Measurements from ENCODE around the gene FCRLB.

DNA sequence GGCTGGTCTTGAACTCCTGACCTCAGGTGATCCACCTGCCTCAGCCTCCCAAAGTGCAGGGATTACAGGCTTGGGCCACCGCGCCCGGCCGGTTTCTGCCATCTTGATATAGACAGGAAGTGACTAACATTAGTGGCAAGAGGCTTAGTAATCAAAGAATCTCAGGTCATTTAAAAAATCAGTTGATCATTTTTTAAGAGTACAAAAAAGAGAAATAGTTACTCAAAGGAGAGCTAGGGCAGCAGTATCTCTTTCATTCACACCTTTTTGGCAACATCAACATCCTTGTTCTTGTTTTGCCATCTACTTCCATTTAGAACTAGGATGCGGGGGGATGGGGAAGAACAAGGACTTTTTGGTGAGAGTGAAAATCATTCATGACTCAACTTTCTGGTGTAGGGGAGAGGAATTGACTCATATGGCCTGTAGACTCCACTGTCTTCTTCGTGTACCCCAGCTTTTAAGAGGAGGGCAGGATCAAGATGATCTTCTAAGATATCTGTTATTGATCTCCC is 8.8 kb downstream of the FCRLB start:
- TF ChIP-seq, protein P1, sequence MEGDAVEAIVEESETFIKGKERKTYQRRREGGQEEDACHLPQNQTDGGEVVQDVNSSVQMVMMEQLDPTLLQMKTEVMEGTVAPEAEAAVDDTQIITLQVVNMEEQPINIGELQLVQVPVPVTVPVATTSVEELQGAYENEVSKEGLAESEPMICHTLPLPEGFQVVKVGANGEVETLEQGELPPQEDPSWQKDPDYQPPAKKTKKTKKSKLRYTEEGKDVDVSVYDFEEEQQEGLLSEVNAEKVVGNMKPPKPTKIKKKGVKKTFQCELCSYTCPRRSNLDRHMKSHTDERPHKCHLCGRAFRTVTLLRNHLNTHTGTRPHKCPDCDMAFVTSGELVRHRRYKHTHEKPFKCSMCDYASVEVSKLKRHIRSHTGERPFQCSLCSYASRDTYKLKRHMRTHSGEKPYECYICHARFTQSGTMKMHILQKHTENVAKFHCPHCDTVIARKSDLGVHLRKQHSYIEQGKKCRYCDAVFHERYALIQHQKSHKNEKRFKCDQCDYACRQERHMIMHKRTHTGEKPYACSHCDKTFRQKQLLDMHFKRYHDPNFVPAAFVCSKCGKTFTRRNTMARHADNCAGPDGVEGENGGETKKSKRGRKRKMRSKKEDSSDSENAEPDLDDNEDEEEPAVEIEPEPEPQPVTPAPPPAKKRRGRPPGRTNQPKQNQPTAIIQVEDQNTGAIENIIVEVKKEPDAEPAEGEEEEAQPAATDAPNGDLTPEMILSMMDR (IDR thresholded peaks at IDR 0.05) = no peak
- TF ChIP-seq POLR2AphosphoS5 (IDR thresholded peaks at IDR 0.05) = no peak
